PC-9 (cell line): ENCODE data around the gene SH3GL2. TPM values are rescaled to one million over a fixed set of nuclear protein-coding genes. Genes with fewer than 3 reads are reported as not detected.

ENCODE experiments used
- BruUV-seq: library from RNA; stranded (reverse); fragments of 400-500 nt; replicated peaks from 2 replicates; lab custom pipeline; 2021; lab: Mats Ljungman, UMichigan
- CTCF ChIA-PET: fragments of 300-600 bp; sonication (Branson Sonifier 250); formaldehyde crosslinking; loops from one replicate; lab custom pipeline; 2022; ENCODE audit warnings: antibody characterized with exemption; lab: Charles Lee
- POLR2A ChIA-PET: fragments of 300-600 bp; sonication (Branson Sonifier 250); formaldehyde crosslinking; loops from one replicate; lab custom pipeline; 2022; ENCODE audit warnings: antibody characterized with exemption; ENCODE audit not compliant: unreplicated experiment; lab: Charles Lee
- DNase-seq, 2 experiments: peaks; one replicate each; pipeline versions ENCODE4 v3.0.0 to v3.0.0-alpha.2; 2015 to 2022; ENCODE audit warnings: mixed read lengths in 1 of 2
- H2AFZ ChIP-seq: fragments of 200-600 bp; sonication (generic); 2 replicates; pipeline ENCODE4 v1.8.1; 2017; ENCODE audit warnings: antibody characterized with exemption
- H3F3A ChIP-seq: fragments of 200-600 bp; sonication (generic); 2 replicates; pipeline ENCODE4 v1.8.1; 2017; ENCODE audit warnings: antibody characterized with exemption, mild to moderate bottlenecking, low read depth; ENCODE audit not compliant: insufficient read depth
- H3K27ac ChIP-seq: fragments of 200-600 bp; sonication (generic); 2 replicates; pipeline ENCODE4 v1.6.1; 2016; ENCODE audit warnings: mixed run types
- H3K27me3 ChIP-seq: fragments of 200-600 bp; sonication (generic); 2 replicates; pipeline ENCODE4 v1.6.1; 2016; ENCODE audit warnings: low read depth, mixed run types; ENCODE audit not compliant: insufficient read depth
- H3K36me3 ChIP-seq: fragments of 200-600 bp; sonication (generic); 2 replicates; pipeline ENCODE4 v1.6.1; 2016; ENCODE audit warnings: low read depth, mixed run types
- H3K4me1 ChIP-seq: fragments of 200-600 bp; sonication (generic); replicated peaks from 2 replicates; pipeline ENCODE4 v1.6.1; 2016; ENCODE audit warnings: mixed run types; ENCODE audit not compliant: insufficient read depth
- H3K4me2 ChIP-seq: fragments of 200-600 bp; sonication (generic); 2 replicates; pipeline ENCODE4 v1.6.1; 2017; ENCODE audit warnings: mixed run types
- H3K4me3 ChIP-seq: fragments of 200-600 bp; sonication (generic); 2 replicates; pipeline ENCODE4 v1.6.1; 2016; ENCODE audit warnings: mixed run types
- H3K79me2 ChIP-seq: fragments of 200-600 bp; sonication (generic); 2 replicates; pipeline ENCODE4 v1.6.1; 2017; ENCODE audit warnings: low read depth, mixed run types
- H3K9me2 ChIP-seq: fragments of 200-600 bp; sonication (generic); 2 replicates; pipeline ENCODE4 v1.8.1; 2017; ENCODE audit warnings: mild to moderate bottlenecking; ENCODE audit not compliant: insufficient read depth
- H3K9me3 ChIP-seq: fragments of 200-600 bp; sonication (generic); 2 replicates; pipeline ENCODE4 v1.8.1; 2016; ENCODE audit warnings: low read depth; ENCODE audit not compliant: insufficient read depth
- H4K20me1 ChIP-seq: fragments of 200-600 bp; sonication (generic); 2 replicates; pipeline ENCODE4 v1.8.1; 2017; ENCODE audit not compliant: insufficient read depth
- EZH2 ChIP-seq: fragments of 200-600 bp; sonication (generic); IDR thresholded peaks from 2 replicates; pipeline ENCODE4 v1.8.0; 2017; ENCODE audit warnings: antibody characterized with exemption, low read depth
- intact Hi-C: fragments of 100-400 bp; cut with micrococcal nuclease; formaldehyde crosslinking; loops from one replicate; pipeline ENCODE4 v1.10.0; 2022; ENCODE audit not compliant: unreplicated experiment
- total RNA-seq: library from RNA; stranded (reverse); gene quantifications from 2 replicates; pipeline ENCODE4 v1.2.3, GENCODE V29; 2021
- TF ChIP-seq, protein P1 (sequence below): fragments of 200-600 bp; sonication (generic); conservative IDR thresholded peaks from 2 replicates; pipeline ENCODE4 v1.6.1; 2017; ENCODE audit warnings: mixed run types, antibody characterized with exemption, mild to moderate bottlenecking, moderate library complexity

Gene SH3GL2
- total RNA-seq, 1 experiment from 2014 or later = not detected

GRCh38 chr9:17795744-17796143, 216.9 kb downstream of the SH3GL2 start:
- no TSS peak for BruUV-seq
- intact Hi-C loops = loop anchor here (10.0 kb wide), 1 partner anchor 1761 kb away; no protein-coding TSS in a partner anchor
- CTCF ChIA-PET = no interaction called here
- no peaks in the 10 kb centered on the region for H3F3A ChIP-seq
- no peak overlapping the region for H2AFZ ChIP-seq
- H4K20me1 ChIP-seq = no peaks in the 10 kb centered on the region
- H3K4me2 ChIP-seq = no peak overlapping the region
- no peaks in the 10 kb centered on the region for H3K36me3 ChIP-seq
- H3K9me2 ChIP-seq = no peaks in the 10 kb centered on the region
- H3K9me3 ChIP-seq = no peaks in the 10 kb centered on the region
- POLR2A ChIA-PET = no interaction called here
- no peaks in the 10 kb centered on the region for H3K27me3 ChIP-seq
- H3K4me3 ChIP-seq = no peak overlapping the region
- H3K27ac ChIP-seq = no peak overlapping the region
- H3K79me2 ChIP-seq = no peaks in the 10 kb centered on the region
- no peak for TF ChIP-seq EZH2
- TF ChIP-seq, protein P1, sequence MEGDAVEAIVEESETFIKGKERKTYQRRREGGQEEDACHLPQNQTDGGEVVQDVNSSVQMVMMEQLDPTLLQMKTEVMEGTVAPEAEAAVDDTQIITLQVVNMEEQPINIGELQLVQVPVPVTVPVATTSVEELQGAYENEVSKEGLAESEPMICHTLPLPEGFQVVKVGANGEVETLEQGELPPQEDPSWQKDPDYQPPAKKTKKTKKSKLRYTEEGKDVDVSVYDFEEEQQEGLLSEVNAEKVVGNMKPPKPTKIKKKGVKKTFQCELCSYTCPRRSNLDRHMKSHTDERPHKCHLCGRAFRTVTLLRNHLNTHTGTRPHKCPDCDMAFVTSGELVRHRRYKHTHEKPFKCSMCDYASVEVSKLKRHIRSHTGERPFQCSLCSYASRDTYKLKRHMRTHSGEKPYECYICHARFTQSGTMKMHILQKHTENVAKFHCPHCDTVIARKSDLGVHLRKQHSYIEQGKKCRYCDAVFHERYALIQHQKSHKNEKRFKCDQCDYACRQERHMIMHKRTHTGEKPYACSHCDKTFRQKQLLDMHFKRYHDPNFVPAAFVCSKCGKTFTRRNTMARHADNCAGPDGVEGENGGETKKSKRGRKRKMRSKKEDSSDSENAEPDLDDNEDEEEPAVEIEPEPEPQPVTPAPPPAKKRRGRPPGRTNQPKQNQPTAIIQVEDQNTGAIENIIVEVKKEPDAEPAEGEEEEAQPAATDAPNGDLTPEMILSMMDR = no peak
- no peak for DNase-seq
- H3K4me1 ChIP-seq = no peaks in the 10 kb centered on the region

GRCh38 chr9:17799369-17799768, 220.5 kb downstream of the SH3GL2 start:
- Histone ChIP-seq H3K4me3 (no peak overlapping the region), H3K27me3 (no peaks in the 10 kb centered on the region), H3K9me2 (no peaks in the 10 kb centered on the region), H3K27ac (no peak overlapping the region), H3K4me1 (no peaks in the 10 kb centered on the region), H4K20me1 (no peaks in the 10 kb centered on the region), H3K79me2 (no peaks in the 10 kb centered on the region), H3K36me3 (no peaks in the 10 kb centered on the region), H3K4me2 (no peak overlapping the region), H3F3A (no peaks in the 10 kb centered on the region), H3K9me3 (no peaks in the 10 kb centered on the region), H2AFZ (no peak overlapping the region)
- no TSS peak for BruUV-seq
- POLR2A ChIA-PET = no interaction called here
- TF ChIP-seq EZH2 = no peak
- TF ChIP-seq, protein P1 = no peak
- intact Hi-C loops = loop anchor here (10.0 kb wide), 1 partner anchor 1765 kb away; no protein-coding TSS in a partner anchor
- CTCF ChIA-PET = no interaction called here
- no peak for DNase-seq

- Histone ChIP-seq H4K20me1 (no peaks in the 10 kb centered on the region), H3K4me1 (no peaks in the 10 kb centered on the region), H3K4me2 (no peak overlapping the region), H3K9me3 (no peaks in the 10 kb centered on the region), H3K4me3 (no peak overlapping the region), H3K9me2 (no peaks in the 10 kb centered on the region), H3K36me3 (no peaks in the 10 kb centered on the region), H3K27me3 (no peaks in the 10 kb centered on the region), H3F3A (no peaks in the 10 kb centered on the region), H3K27ac (no peak overlapping the region), H2AFZ (no peak overlapping the region), H3K79me2 (no peaks in the 10 kb centered on the region)
- DNase-seq = no peak
- ChIA-PET CTCF (no interaction called here), POLR2A (no interaction called here)
- no peak for TF ChIP-seq EZH2
- TF ChIP-seq, protein P1 = no peak
- intact Hi-C loops = loop anchor here (5.0 kb wide), 1 partner anchor 268 kb away; no protein-coding TSS in a partner anchor
- BruUV-seq = no TSS peak
These were observed 221.6 kb downstream of the SH3GL2 start for GRCh38 chr9:17800418-17800817.
